Activated CD4-positive, alpha-beta T cell treated with anti-CD3 and anti-CD28 coated beads, Interleukin-2, amount 50 U/mL, for 24 hours (primary cell): Measurements from ENCODE around the gene CNTRL.
"Not testable (repeated sequence)": the region's sequence is repeated elsewhere in the genome, so short reads cannot be mapped to it uniquely, and the experiment has no call there.

ENCODE experiments used
- DNase-seq, 2 donors: peaks; one replicate each; pipeline ENCODE4 v3.0.0-alpha.2; 2020; ENCODE audit warnings: low read depth in 1 of 2, low spot score in 1 of 2

Gene CNTRL

GRCh38 chr9:121179373-121179721 is 104.6 kb downstream of the CNTRL start:
- DNase-seq = not testable (repeated sequence)

GRCh38 chr9:121179930-121180681 is 105.4 kb downstream of the CNTRL start:
- DNase-seq = no peak

GRCh38 chr9:121182101-121182836 is 107.5 kb downstream of the CNTRL start:
- no peak for DNase-seq

- no peak for DNase-seq
These were observed 108.2 kb downstream of the CNTRL start for GRCh38 chr9:121182989-121183388.

DNA sequence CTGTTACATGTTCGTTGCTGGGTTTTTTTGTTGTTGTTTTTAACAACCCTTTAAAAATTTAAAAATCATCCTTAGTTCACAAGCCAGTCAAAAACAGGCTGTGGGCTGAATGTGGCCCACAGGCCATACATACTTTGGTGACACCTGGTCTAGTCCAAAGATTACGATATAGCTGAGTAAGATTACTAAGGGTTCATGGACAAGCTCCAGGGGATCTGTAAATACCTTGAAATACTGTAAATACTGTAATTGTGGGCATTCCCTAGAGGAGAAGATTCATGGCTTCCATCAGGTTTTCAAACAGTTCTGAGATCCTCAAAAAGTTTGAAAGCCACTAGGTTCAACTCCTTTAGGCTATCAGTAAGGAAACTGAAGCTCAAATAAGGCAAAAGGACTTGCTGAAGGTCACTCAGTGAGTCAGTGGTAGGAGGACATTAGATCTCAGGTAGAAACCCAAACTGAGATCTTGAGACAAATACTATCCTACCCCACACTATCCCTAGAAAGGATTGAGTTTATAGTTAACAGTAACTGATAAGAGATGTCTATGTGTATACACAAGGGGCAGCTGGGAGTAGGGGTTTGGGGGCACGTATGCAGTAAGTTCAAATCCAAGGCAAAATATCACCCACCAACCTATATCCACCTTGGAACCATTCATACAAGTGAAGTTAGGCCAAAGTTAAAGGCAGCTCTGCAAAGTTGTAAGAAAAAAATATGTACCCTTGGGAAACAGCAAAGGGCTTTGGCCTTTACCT is 109.1 kb downstream of the CNTRL start:
- DNase-seq = no peak

DNA sequence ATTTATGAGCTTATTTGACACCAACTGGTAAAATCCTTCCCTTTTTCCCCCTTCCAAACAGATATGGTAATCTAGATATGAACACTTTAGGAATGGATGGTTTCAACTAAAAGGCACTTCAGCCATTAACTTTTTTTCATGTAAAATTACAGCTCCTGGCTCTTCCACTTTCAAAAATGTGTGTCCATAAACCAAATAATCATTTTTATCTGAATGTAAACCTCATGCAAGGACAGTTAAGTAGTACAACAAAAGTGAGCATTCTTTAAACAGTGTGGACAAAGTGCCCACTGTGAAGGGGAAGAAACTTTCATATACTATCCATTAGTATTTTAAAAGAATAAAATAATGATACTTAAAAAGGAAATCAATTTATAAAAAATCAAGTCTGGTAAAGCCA is 109.7 kb downstream of the CNTRL start:
- no peak for DNase-seq

- no peak for DNase-seq
These were observed 110.5 kb downstream of the CNTRL start for GRCh38 chr9:121185178-121185745.

- DNase-seq = no peak
These were observed 111.1 kb downstream of the CNTRL start for GRCh38 chr9:121185774-121186403.

- DNase-seq = no peak
These were observed 113.0 kb downstream of the CNTRL start for GRCh38 chr9:121187636-121188305.

- DNase-seq = no peak
These were observed 114.3 kb downstream of the CNTRL start for GRCh38 chr9:121189006-121189405.

DNA sequence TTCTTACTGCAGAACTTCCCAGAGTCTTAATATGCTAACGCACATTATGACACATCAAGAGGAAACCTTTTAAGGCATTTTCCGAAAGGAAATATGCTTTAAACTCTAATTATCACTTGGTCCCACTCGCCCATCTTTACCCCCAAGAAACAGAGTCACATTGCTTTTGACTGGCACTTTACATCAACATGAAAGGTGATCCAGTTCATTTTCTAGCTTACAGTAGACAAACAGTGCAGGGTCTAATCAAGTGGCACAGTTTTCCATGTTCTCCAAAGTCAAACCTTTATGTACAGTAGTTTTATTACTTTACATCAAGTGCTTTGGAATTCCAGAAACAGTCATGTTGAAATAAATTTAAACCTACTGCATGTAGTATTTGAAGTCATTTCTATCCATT is 114.9 kb downstream of the CNTRL start:
- DNase-seq = no peak

DNA sequence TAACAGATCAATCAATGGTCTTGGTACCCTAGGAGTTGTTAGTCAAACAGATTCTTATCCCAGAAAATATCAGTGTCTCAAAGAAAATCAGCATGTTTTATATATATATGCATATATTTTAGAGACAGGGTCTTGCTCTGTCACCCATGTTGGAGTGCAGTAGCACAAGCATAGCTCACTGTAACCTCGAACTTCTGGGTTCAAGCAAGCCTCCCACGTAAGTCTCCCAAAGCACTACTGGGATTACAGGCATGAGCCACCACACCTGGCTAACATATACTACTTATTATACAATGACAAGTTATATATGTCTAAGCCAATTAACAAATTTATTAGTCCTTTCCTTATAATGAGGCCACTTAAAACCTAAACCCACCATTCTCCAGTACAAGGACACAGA is 116.5 kb downstream of the CNTRL start:
- no peak for DNase-seq

- no peak for DNase-seq
These were observed 117.8 kb downstream of the CNTRL start for GRCh38 chr9:121192518-121192917.

- DNase-seq = no peak
These were observed 118.3 kb downstream of the CNTRL start for GRCh38 chr9:121192959-121193640.

GRCh38 chr9:121194730-121195129 is 120.0 kb downstream of the CNTRL start:
- DNase-seq = no peak

DNA sequence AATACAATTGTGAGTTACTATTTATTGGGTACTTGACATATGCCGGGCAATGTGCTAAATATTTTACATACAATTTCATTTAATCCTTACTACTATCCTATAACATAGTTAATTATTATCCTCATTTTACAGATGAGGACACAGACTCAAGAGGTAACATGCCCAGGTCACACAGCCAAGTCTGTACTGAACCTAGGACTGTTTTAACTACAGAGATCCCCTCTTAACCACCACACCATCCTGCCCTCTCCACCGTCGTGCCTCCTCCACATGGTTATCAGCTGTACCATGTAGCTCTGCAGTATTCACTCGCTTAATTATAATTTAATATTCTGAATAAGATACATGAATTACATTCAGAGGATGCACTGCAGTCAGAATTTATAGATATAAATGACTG is 121.6 kb downstream of the CNTRL start:
- DNase-seq = no peak

DNA sequence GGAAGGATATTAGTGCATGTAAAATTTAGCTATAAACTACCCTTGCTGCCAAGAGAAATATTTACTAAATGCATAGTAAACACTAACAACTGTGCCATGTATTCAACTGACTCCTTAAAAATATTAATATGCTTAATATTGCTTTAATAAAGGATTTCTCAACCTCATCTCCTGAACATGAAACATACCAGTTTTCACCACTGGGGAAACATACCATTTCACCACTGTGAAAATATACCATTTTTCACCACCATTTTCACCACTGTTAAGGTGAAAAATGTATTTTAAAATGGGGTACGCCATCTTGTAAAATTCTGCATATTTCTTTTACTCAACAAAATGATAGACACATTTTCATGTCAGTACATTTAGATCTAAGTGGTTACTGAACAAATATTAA is 122.4 kb downstream of the CNTRL start:
- no peak for DNase-seq

GRCh38 chr9:121198512-121199042 is 123.8 kb downstream of the CNTRL start:
- no peak for DNase-seq

DNA sequence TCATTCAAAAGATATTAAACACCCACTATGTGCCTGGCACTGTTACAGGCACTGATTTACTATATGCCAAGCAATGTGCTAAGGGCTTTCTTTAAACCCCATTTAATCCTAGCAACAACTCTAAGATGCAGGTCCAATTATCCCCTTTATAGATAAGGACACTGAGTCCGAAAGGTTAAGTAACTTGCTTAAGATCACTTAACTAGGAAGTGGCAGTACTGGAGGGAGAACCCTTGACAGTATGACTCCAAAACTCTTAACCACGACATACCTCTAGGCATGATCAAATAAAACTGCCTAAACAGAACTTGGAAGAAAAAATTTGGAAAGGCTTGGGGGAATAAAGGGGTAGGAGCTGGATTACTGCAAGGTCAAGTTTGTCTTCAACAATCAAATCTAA is 125.2 kb downstream of the CNTRL start:
- DNase-seq = no peak

DNA sequence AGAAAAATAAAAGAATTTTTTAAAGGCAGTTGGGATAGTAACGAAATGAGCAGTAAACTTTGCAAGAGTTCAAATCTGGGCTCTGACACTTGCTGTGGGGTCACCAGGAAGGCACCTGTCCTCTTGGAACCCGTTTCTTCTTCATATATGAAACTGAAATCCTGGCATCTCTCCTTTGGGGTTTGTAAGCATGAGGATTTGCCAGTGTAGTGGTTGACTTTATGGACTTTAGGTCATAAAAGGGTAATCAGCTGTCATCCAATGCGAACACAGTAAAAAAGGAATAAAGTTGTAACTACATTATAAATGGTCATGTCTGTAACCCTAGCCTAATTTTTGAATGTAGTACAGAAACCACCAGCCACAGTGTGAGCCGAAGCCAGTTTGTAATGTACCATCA is 125.6 kb downstream of the CNTRL start:
- no peak for DNase-seq
